GM19351 (cell line): ENCODE data around the gene ACSF3.

Source experiments
- ATAC-seq: cut with Tn5 transposase; IDR thresholded peaks from one replicate; pipeline ENCODE4 v1.9.1; 2021; ENCODE audit warnings: mild to moderate bottlenecking, moderate library complexity; ENCODE audit not compliant: unreplicated experiment

Gene ACSF3

GRCh38 chr16:89093602-89094251 lies at the start of gene ACSF3:
Gene ACSF3, plus strand, starts transcription at chr16:89093852. Its CDS starts 6,830 bp downstream, at chr16:89100682.
- ATAC-seq: peak; percentile 55

DNA sequence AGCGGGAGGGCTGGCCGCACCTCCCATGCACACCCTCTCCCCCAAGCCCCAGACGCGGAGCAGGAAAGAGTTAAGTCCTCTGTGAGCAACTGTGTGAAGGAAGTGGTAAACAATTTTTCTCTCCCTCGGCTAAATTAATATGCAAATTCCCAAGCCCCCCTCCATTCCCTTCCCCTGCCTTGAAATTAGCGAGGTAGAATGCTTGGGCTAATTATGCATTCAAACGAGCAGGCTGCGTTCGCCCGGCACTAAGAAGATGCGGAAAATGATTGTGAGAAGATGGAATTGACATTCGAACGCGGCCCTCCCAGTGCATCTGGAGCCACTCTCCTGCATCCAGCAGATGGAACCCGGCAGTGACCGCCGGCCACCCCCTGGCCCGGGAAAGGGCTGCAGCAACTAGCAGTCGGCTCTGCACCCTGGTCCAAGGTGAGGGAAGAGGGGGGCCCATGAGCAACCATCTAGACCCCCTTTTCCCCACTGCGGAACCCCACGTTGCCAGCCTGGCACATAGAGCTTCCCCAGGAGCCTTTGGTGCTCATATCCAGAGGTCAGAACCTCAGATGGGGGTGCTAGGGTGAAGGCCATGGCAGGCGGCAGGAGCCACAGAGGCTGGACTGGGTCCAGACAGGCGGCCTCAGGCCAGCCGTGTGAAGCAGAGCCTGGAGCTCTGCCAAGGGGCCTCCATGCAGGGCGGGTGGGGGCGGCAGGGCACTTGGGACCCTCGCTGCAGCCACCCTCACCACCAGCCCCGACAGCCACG lies 49.1 kb upstream of the ACSF3 start:
- no peak for ATAC-seq

- ATAC-seq: no peak
Measured at GRCh38 chr16:89045181-89045815, 48.4 kb upstream of the ACSF3 start.

- no peak for ATAC-seq
Measured at GRCh38 chr16:89045881-89046280, 47.8 kb upstream of the ACSF3 start.

- no peak for ATAC-seq
Measured at GRCh38 chr16:89046491-89046890, 47.2 kb upstream of the ACSF3 start.

- ATAC-seq: no peak
Measured at GRCh38 chr16:89047331-89048089, 46.1 kb upstream of the ACSF3 start.

DNA sequence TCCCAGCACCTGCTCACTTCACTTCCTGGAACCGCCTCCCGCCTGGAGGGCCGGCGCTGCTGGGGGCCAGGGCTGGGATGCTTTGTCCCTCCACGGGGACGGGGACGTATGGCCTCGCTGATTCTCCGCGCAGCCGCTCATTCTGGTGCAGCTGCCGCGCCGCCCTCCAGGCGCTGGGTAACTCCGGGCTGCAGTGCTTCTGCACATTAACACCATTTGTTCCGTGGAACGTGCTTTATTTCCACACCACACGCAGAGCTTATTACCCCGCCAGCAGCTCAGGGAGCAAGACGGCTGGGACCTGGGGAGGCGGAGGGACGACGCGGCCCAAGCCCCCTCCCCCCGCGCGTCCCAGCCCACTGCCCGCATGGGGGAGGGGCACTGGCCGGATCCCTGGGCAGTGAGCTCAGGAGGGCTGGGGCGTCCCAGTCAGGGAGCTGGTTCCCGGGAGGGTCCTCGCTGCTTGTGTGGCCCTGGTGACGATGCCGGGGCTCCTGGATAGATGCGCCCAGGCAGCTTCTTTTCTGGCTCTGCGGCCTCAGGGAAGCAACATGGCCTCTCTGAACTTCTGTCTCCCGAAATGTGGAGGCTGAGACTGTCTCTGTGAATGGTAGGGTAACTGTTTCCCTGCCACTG lies 45.4 kb upstream of the ACSF3 start:
- no peak for ATAC-seq

DNA sequence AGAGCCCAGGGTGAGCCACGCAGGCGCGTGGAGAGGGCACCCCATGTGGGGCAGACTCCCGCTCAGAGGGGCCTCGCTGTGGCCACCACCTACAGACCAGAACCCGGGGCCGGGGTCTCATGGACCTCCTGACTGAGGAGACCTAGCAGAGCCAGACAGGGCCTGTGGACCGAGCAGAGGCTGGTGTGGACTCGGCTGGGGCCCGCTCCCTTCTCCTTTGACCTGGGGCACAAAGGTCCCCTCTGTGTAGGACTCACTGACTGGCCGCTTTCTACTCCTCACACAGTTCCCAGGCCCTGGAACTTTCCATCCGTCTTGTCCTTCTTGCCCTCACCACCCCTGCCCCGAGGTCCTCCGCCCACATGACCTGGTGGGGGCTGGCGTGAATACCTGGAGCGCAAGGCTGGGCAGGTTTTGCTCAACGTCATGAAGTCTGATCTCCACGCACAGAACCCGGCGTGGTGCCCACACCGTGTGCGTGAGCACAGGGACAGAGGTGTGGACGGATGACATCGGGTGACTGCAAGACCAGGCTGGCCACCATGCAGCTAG lies 44.7 kb upstream of the ACSF3 start:
- ATAC-seq: no peak

DNA sequence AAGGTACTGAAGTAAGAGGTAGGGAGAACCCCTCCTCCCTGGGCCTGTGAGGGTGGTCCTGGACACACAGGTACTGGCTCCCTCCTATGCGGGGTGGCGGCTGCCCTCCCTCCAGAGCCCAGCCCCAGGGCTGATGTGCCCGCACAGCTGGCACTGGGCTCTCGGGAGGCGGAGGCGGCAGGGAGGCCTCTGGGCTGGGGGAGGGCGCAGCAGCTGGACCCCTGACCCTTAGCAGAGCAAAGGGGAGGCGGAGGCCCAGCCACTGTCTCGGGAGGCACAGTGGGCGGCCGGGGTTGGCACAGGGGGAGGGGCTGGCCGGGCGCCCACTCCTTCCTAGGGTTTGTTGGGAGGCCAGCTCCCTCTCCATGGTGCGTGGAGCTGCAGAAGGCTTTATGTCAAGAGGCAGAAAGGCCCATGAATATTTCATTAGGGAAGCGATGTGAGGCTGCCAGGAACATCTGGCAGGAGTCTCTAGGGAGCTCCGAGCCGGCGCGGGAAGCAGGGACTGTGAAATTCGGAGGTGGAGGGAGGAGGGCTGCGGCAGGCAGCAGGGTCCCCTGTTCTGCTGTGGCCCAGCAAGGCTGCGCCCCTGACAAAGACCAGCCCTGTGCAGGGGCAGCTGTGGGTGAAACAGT lies 44.1 kb upstream of the ACSF3 start:
- no peak for ATAC-seq

GRCh38 chr16:89050119-89050867 lies 43.4 kb upstream of the ACSF3 start:
- no peak for ATAC-seq

DNA sequence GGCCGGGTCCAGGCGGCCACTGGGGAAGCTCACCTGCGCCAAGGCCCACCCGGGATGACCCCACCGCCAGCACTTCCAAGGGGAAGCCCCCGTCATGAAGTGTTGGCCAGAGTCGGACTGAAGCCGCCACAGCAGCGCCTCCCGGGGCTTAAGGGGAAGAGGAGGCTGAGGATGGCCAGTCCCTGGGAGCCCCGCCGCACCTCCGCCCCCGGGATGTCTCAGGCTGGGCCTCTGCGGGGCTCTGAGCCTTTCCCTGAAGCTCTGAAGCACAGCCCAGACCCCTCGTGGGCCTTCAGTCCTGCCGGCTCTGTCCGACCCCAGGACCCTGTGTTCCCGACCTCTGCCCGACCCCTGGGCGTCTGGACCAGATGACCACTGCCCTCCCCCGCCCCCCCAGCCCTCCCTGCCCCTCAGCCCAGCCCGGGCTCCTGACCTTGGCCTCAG lies 42.8 kb upstream of the ACSF3 start:
- ATAC-seq: no peak

GRCh38 chr16:89051521-89052166 lies 42.0 kb upstream of the ACSF3 start:
- ATAC-seq: no peak

DNA sequence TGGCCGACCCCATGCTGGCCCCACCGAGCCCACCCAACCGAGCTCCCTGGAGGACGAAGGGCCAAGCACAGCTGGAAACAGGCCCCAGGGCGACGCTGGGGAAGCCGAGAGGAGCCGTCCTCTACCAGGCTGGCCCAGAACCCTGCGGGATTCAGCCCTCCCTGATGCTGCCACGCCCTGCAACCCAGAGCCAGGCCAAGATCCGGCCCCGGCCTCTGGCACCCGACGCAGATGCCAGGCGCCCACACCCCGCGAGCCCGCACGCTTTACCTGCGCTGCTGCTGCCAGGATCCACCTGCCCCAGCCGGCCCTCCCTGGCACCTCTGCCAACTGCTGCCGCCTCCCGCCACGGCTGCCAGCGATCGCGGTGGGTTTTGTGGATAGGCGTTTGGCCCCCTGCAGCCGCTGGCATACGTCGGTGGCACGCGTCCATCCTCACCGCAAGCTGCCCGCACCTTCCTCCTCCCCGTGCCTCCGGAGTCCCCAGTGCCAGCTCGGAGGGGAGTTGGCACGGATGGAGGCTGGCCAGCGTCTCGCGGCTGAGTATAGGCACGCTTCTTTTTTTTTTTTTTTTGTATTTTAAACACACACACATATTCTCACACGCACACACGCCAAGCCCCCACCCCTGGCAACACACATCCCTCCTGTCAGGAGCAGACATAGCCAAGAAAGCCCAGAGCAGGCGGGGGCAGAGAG lies 41.3 kb upstream of the ACSF3 start:
- ATAC-seq: no peak

GRCh38 chr16:89052890-89053724 lies 40.5 kb upstream of the ACSF3 start:
- ATAC-seq: no peak

- ATAC-seq: no peak
Measured at GRCh38 chr16:89053725-89054029, 40.0 kb upstream of the ACSF3 start.

DNA sequence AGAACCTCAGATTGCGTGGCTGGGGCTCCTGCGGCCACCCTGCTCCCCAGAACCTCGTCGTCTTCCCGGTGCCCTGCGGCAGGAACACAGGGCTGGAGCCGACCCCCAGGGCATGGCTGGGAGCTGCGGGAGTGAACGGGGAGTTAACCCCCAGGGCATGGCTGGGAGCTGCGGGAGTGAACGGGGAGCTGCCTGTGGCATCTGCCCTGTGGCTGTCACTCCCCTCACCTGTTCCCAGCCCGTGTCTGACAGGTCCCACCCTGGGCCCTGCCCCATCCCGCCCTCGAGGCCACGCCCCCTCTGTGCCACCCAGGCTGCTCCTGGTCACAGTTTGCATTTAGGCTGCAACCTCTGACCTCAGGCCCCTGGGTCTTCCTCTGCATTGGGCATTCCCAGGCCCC lies 39.4 kb upstream of the ACSF3 start:
- no peak for ATAC-seq

- no peak for ATAC-seq
Measured at GRCh38 chr16:89054714-89055113, 38.9 kb upstream of the ACSF3 start.

- ATAC-seq: no peak
Measured at GRCh38 chr16:89055313-89055712, 38.3 kb upstream of the ACSF3 start.
